ENCODE measurements around the gene TRA2B.
"Not testable (repeated sequence)": the region's sequence is repeated elsewhere in the genome, so short reads cannot be mapped to it uniquely, and the experiment has no call there.

TRA2B gene

DNA sequence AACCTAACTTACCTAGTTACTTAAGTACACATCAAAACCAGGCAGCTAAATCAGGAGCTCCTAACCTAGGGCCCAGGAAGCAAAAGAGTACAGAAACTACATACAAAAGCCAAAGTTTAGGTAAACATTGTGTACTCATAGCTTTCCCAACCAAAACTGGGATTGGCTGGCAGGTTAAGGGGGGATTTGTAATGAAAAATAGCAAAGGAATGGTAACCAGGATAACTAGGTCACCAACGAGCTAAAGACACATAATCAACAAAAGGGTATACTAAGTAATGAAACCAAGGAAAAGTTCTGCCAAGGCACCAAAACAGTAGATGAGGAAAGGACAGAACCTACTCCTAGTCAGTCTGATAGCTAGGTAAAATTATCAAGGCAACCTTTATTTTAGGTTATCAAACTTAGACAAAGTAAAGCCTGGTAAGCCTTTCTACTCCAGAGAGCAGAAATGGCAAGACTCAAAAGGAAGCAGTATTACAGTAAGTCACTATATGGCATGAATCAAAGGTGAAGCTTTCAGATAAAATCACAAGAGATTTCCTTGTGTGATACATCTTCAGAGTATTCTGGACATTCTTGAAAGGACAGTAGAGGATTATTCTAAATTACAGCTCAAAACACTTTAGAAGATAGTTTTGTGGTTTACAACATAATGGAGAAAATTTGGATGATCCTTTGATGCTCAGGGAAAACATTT, 10.2 kb downstream of the TRA2B start:
- no peak for DNase-seq (ENCODE audit: low read depth)

DNA sequence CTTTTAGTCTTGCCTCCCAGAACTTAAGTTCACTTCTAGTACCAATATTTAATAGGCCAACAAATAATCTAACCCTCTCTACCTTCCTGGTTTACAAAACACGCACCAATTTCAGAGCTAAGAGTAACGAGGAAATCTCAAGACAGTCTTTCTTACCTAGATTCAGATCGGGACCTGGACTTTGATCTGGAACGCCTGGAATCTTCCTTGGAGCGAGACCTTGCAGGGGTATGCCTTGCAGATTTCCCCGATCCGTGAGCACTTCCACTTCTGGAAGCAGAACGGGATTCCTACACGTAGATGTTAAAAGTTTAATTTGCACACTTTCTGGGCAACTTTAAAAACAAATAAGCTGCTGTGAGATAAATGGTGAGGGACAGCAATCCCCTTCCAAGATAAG, 11.4 kb downstream of the TRA2B start:
- DNase-seq (ENCODE audit: low read depth): no peak

- no peak for DNase-seq (ENCODE audit: low read depth)
Measured at GRCh38 chr3:185925353-185925752, 12.5 kb downstream of the TRA2B start.

- DNase-seq (ENCODE audit: low read depth): no peak
Measured at GRCh38 chr3:185924375-185924774, 13.4 kb downstream of the TRA2B start.

- no peak for DNase-seq (ENCODE audit: low read depth)
Measured at GRCh38 chr3:185920184-185920583, 17.6 kb downstream of the TRA2B start.

- DNase-seq (ENCODE audit: low read depth): no peak
Measured at GRCh38 chr3:185916042-185916833, 21.6 kb downstream of the TRA2B start.

DNA sequence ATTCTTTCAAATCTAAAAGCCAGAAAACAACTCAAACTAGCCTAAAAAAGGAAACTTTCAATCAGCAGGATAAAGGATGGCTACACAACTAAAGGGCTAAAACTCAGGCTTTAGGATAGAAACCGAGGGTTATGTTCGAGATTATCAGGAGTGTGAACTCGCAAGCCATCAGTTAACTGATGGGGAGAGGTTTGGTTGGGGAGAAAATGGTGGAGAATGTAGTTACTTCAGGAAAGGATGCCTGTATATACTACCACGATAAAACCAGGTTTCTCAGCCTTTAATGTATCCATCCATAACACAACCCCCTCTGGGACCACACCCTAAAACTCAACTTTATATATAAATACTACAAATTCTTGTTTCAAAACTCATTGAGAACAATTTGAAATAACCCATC, 22.2 kb downstream of the TRA2B start:
- DNase-seq (ENCODE audit: low read depth): no peak

GRCh38 chr3:185914911-185915629, 22.7 kb downstream of the TRA2B start:
- no peak for DNase-seq (ENCODE audit: low read depth)

DNA sequence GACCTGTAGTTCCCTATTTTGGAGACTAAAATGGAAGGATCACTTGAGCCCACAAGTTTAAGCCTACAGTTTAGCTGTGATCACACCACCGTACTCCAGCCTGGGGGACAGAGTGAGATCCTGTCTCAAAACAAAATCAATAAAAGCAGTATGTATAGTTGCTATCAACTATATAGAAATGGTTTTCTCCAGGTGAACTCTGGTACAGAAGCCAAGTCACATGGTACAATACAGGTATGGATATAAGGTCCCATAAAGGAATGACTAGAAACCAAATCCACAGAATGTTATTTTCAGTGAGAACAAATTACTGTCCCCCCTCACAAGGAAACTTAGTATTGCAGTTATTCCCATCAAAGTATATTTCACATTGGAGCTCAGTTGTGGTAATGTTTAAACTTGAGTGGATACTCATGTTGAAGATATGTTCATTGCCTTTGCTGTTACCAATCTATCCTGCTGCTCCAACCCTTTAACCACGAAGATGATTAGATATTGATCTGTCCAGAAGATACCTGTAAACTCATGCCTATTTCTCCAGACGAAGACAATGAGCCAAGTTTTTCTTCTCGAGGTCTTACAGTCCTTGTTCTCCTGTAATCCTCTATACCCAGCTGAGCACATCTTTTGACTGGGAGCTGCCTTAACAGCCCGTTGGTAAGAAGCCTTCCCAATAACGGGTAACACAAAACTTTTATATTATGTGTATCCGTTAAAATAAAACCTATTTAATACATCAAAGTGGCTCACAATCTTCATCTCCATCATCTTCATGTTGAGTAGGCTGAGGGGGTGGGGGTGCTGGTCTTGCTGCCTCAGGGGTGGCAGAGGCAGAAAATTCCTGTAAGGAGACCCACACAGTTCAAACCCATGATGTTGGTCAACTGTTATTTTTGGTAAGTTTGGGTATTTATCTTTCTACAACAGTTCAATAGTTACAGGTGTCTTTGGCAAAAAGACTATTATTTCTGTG, 24.6 kb downstream of the TRA2B start:
- DNase-seq (ENCODE audit: low read depth): no peak

DNA sequence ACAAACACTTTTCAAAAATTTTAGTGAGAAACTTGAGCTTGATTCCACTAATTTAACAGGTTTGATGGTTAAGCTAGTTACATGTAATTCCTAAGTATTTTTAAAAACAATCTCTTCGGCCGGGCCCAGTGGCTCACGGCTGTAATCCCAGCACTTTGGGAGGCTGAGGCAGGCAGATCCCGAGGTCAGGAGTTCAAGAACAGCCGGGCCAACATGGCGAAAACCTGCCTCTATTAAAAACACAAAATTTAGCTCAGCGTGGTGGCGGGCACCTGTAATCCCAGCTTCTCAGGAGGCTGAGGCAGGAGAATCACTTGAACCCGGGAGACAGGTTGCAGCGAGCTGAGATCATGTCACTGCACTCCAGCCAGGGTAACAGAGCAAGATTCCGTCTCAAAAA, 25.3 kb downstream of the TRA2B start:
- no peak for DNase-seq (ENCODE audit: low read depth)

DNA sequence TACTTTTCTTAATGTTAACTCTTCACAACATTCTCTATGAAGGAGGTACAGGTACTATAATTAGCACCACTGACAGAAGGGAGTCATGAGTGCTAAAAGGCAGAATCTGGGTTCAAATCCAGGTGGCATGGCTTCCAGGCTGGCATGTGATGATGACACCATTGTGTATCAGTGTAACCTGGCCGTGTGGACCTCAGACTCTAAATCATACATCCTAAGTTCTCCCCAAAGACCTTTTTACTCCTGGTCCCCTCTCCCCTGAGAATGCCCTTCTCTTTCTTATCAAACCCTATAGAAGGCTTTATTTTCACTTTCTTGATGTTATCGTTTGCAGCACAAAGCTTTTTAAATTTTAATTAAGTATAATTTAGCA, 26.8 kb downstream of the TRA2B start:
- DNase-seq (ENCODE audit: low read depth): not testable (repeated sequence)

- DNase-seq (ENCODE audit: low read depth): not testable (repeated sequence)
Measured at GRCh38 chr3:185910322-185911075, 27.3 kb downstream of the TRA2B start.

- not testable (repeated sequence) for DNase-seq (ENCODE audit: low read depth)
Measured at GRCh38 chr3:185909913-185910312, 27.9 kb downstream of the TRA2B start.

GRCh38 chr3:185900228-185900627, 37.6 kb downstream of the TRA2B start:
- peak; percentile 75 for DNase-seq (ENCODE audit: low read depth)

DNA sequence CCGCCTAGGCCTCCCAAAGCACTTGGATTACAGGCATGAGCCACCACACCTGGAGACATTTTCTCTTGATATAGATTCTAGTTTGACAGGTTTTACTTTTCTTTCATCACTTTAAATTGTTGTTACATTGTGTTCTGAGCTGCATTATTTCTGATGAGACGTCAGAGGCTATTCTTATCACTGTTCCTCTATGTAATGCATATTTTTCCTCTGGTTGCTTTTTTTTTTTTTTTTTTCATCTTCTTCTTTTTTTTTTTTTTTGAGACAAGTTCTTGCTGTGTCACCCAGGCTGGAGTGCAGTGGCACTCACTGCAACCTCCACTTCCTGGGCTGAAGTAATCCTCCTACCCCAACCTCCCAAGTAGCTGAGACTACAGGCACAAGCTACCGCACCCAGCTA, 41.2 kb downstream of the TRA2B start:
- no peak for DNase-seq (ENCODE audit: low read depth)

DNA sequence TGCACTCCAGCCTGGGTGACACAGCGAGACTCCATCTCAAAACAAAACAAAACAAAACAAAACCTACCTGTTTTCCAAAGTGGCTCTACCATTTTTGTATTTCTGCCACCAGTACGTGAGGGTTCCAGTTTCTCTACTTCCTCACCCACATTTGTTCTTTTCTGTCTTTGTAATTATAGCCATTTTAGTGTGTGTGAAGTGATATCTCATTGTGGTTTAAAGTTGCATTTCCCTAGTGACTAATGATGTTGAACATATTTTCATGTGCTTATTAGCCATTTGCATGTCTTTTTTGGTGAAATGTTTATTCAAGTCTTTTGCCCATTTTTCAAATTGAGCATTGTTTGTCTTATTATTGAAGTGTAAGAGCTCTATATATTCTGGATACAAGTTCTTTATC, 50.7 kb downstream of the TRA2B start:
- DNase-seq (ENCODE audit: low read depth): no peak

DNA sequence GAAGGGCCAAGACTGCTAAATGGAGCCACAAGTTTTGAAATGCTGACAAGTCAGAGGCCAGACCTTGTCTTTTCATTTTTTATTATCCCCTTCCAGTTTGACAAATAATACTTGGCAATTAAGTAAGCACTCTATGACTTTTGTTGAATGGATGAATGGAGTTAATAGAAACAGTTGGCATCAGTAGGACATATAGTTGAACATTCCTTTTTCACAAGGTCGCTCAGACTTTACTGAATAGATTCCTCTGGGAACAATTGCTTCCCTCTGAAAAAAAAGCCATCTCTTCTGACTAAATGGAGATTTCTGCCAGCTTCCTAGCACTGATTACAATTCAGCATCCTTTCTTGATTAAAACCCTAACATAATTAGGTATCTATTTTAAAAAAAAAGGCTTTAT, 53.2 kb downstream of the TRA2B start:
- DNase-seq (ENCODE audit: low read depth): no peak

DNA sequence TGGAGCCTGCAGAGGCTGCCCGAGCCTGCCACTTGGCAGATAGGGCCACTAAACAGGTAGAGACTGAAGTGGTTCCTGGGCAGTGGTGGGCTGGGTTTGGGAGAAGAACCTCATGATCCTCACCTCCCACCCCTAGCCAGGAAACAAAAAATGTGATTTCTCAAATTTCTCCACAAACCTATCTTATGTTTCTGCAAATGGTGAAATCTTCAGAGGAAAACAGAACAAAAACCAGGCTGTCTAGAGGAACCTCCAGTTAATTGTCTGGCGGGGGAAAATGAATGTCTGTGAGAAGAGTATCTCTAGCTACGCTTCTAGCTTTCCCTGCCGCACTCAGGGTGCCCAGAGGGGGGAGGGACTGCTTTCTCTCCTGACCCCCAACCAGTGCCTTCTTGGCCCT, 55.9 kb downstream of the TRA2B start:
- no peak for DNase-seq (ENCODE audit: low read depth)

- DNase-seq (ENCODE audit: low read depth): no peak
Measured at GRCh38 chr3:185880600-185880999, 57.2 kb downstream of the TRA2B start.

- DNase-seq (ENCODE audit: low read depth): no peak
Measured at GRCh38 chr3:185878920-185879319, 58.9 kb downstream of the TRA2B start.

DNA sequence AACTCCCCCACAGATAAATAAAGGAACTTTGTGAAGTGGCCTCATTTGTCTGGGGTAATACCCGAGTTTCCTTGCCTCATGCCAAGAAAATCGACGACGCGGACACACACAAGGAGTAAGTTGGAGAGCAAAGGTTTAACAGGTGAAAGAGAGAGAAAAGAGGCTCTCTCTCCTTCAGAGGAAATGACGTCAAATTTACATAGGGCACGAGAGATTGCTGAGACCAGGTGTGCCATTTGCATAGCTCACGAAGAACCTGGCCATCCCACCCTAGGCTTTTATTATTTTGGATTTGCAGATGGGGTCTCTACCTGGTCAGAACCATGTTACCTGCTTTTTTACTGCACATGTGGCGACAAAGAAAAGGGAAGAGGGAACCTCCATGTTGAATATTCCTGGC, 63.7 kb downstream of the TRA2B start:
- DNase-seq (ENCODE audit: low read depth): no peak
